Camera-type eye (tissue), 1 donor: ENCODE measurements around the gene PHAX. TPM values are rescaled to one million over a fixed set of nuclear protein-coding genes. Genes with fewer than 3 reads are reported as not detected.

Experiments used
- total RNA-seq: library from RNA; depleted of rRNA; stranded (reverse); fragments of >200 nt; gene quantifications from one replicate; pipeline ENCODE4 v1.2.3, GENCODE V29; 2014

PHAX gene
- 99.7 TPM for total RNA-seq

GRCh38 chr5:126600631-126601511, at the start of gene PHAX:
PHAX (plus strand) TSS chr5:126600947; CDS start chr5:126600963, 16 bp downstream.

GRCh38 chr5:126594748-126595485, 5.8 kb upstream of the PHAX start, which contains the start of gene ALDH7A1:
ALDH7A1 (minus strand) TSS chr5:126595219; CDS start chr5:126595198, 21 bp downstream.

Other genes starting within 250 kb of the PHAX start
- gene GRAMD2B, start 177.5 kb upstream of the PHAX start, total RNA-seq, result 44.5 TPM
- gene ALDH7A1, start 5.7 kb upstream of the PHAX start, total RNA-seq, result 84.9 TPM
- gene LMNB1, start 176.2 kb downstream of the PHAX start, total RNA-seq, result 106 TPM